Neuronal stem cell (in vitro differentiated cells): Measurements from ENCODE around the gene ZBTB45.

Experiments
- DNase-seq: peaks from one replicate; pipeline ENCODE4 v3.0.0-alpha.2; 2013; ENCODE audit warnings: low spot score
- H2AFZ ChIP-seq: one replicate; pipeline ENCODE4 v1.6.1; 2013; ENCODE audit warnings: mild to moderate bottlenecking, low read length, inconsistent platforms
- H2AK5ac ChIP-seq: 2 replicates; pipeline ENCODE4 v1.6.1; 2013; ENCODE audit warnings: low read depth, mild to moderate bottlenecking, inconsistent platforms, low read length, moderate library complexity, mixed read lengths
- H2BK120ac ChIP-seq: 2 replicates; pipeline ENCODE4 v1.6.1; 2013; ENCODE audit warnings: low read depth, mild to moderate bottlenecking, inconsistent platforms, low read length, moderate library complexity, mixed read lengths
- H2BK12ac ChIP-seq: one replicate; pipeline ENCODE4 v1.6.1; 2013; ENCODE audit warnings: low read length, inconsistent platforms
- H2BK15ac ChIP-seq: 2 replicates; pipeline ENCODE4 v1.6.1; 2013; ENCODE audit warnings: mild to moderate bottlenecking, low read length, inconsistent platforms, mixed read lengths
- H2BK5ac ChIP-seq: one replicate; pipeline ENCODE4 v1.6.1; 2013; ENCODE audit warnings: inconsistent platforms, mild to moderate bottlenecking, low read length, moderate library complexity
- H3K14ac ChIP-seq: one replicate; pipeline ENCODE4 v1.6.1; 2013; ENCODE audit warnings: low read length, inconsistent platforms
- H3K18ac ChIP-seq: 2 replicates; pipeline ENCODE4 v1.6.1; 2013; ENCODE audit warnings: low read length, inconsistent platforms
- H3K23ac ChIP-seq: 2 replicates; pipeline ENCODE4 v1.6.1; 2013; ENCODE audit warnings: low read depth, mild to moderate bottlenecking, mixed read lengths, low read length, inconsistent platforms; ENCODE audit not compliant: poor library complexity
- H3K27ac ChIP-seq: replicated peaks from 3 replicates; pipeline ENCODE4 v1.5.1; 2013; ENCODE audit warnings: low read length, inconsistent platforms
- H3K27me3 ChIP-seq, 3 experiments: 2 replicates each; pipeline ENCODE4 v1.6.1; 2013; ENCODE audit warnings: low read length in 3 of 3, mild to moderate bottlenecking in 2 of 3, inconsistent platforms in 1 of 3, low read depth in 1 of 3, mixed read lengths in 1 of 3, moderate library complexity in 1 of 3; ENCODE audit not compliant: control insufficient read depth in 3 of 3, insufficient read depth in 3 of 3
- H3K36me3 ChIP-seq, 2 donors: replicated peaks in 1 of 2; 2 replicates each; pipeline ENCODE4 v1.6.1; 2013; ENCODE audit warnings: low read length in 2 of 2; ENCODE audit not compliant: control insufficient read depth in 2 of 2, insufficient read depth in 2 of 2
- H3K4ac ChIP-seq: 2 replicates; pipeline ENCODE4 v1.6.1; 2013; ENCODE audit warnings: inconsistent platforms, mild to moderate bottlenecking, low read length, moderate library complexity
- H3K4me1 ChIP-seq, 2 donors: 1 replicate in 1 of 2; 2 replicates in 1 of 2; pipeline ENCODE4 v1.6.1; 2013; ENCODE audit warnings: low read length in 2 of 2, low read depth in 1 of 2; ENCODE audit not compliant: control insufficient read depth in 2 of 2, insufficient read depth in 1 of 2
- H3K4me2 ChIP-seq: one replicate; pipeline ENCODE4 v1.6.1; 2013; ENCODE audit warnings: mild to moderate bottlenecking, low read length, inconsistent platforms; ENCODE audit not compliant: insufficient read depth, poor library complexity, severe bottlenecking
- H3K4me3 ChIP-seq, 2 donors: 2 replicates each; pipeline ENCODE4 v1.5.1; 2013; ENCODE audit warnings: low read length in 2 of 2, mild to moderate bottlenecking in 2 of 2, inconsistent platforms in 1 of 2, moderate library complexity in 1 of 2
- H3K79me1 ChIP-seq: one replicate; pipeline ENCODE4 v1.6.1; 2013; ENCODE audit warnings: low read depth, mild to moderate bottlenecking, inconsistent platforms, low read length, moderate library complexity
- H3K9ac ChIP-seq: one replicate; pipeline ENCODE4 v1.6.1; 2013; ENCODE audit warnings: mild to moderate bottlenecking, low read depth, low read length, inconsistent platforms; ENCODE audit not compliant: poor library complexity
- H3K9me3 ChIP-seq, 2 donors: replicated peaks in 1 of 2; 2 replicates each; pipeline versions ENCODE3 to v1.6.1; 2013; ENCODE audit warnings: low read length in 2 of 2, mild to moderate bottlenecking in 2 of 2, inconsistent platforms in 1 of 2, low read depth in 1 of 2, mixed read lengths in 1 of 2, moderate library complexity in 1 of 2; ENCODE audit not compliant: control insufficient read depth in 2 of 2, insufficient read depth in 1 of 2
- H4K8ac ChIP-seq: one replicate; pipeline ENCODE4 v1.6.1; 2013; ENCODE audit warnings: low read depth, mild to moderate bottlenecking, inconsistent platforms, low read length, moderate library complexity
- H4K91ac ChIP-seq: one replicate; pipeline ENCODE4 v1.6.1; 2013; ENCODE audit warnings: low read length, low read depth, mild to moderate bottlenecking, inconsistent platforms; ENCODE audit not compliant: poor library complexity
- WGBS, 2 donors: extraction: QIAGEN DNeasy Blood & Tissue Kit; methylation state at CpG; one replicate each; pipeline ENCODE4 v1.1.7; 2013; ENCODE audit warnings: missing lambda C conversion rate in 2 of 2, mixed read lengths in 1 of 2; ENCODE audit not compliant: insufficient read length in 2 of 2, insufficient replicate concordance in 1 of 2; ENCODE audit errors: extremely low coverage in 2 of 2; 5-methylcytosine and 5-hydroxymethylcytosine counted together

Gene ZBTB45

DNA sequence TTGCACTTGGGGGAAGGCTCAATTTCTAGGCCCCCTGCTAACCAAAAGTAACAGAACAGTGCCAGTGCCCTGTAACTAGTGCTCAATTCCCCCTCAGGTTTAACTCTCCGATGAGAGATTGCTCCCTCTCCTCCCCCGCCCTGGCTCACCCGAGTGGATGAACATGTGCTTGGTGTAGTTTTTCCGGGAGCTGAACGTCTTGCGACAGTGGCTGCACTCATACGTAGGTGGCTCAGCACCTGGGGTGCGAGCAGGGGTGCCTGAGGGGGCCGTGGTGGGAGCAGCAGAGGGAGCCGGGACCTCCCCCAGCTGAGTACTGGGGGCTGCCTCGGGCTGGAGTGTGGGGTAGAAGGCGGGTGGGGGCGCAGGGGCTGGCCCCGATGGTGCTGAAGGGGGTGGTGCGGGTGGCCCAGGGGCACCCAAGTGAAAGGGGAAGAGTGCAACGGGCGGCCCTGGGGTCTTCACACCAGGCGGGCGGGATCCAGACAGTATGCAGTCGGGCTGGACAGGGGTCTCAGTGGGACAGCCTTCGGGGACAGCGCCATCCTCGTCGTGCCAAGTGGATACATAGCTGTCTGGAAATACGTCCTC is 3.3 kb downstream of the ZBTB45 start:
- H3K4ac ChIP-seq = no peak overlapping the region
- no peaks in the 10 kb centered on the region for H3K9me3 ChIP-seq
- no peak overlapping the region for H3K18ac ChIP-seq
- no peaks in the 10 kb centered on the region for H3K27me3 ChIP-seq
- H2BK12ac ChIP-seq = no peak overlapping the region
- no peak overlapping the region for H3K4me2 ChIP-seq
- no peak overlapping the region for H2BK15ac ChIP-seq
- H2BK120ac ChIP-seq = no peak overlapping the region
- no CpG with 5 or more reads among the region's 25 CpGs for WGBS, 2 donors
- H4K91ac ChIP-seq = no peak overlapping the region
- H3K36me3 ChIP-seq = peaks cover 24 to 43% of the 10 kb centered on the region in 2 donors
- H3K4me1 ChIP-seq = peaks cover 9 to 17% of the 10 kb centered on the region in 2 donors
- no peak overlapping the region for H3K14ac ChIP-seq
- no peak overlapping the region for H4K8ac ChIP-seq
- no peak overlapping the region for H2AFZ ChIP-seq
- H3K27ac ChIP-seq = no peak overlapping the region
- H3K4me3 ChIP-seq = no peak overlapping the region
- no peak for DNase-seq
- no peak overlapping the region for H3K23ac ChIP-seq
- no peak overlapping the region for H3K9ac ChIP-seq
- peaks cover 14% of the 10 kb centered on the region for H3K79me1 ChIP-seq
- peak overlapping the region; percentile 54 for H2AK5ac ChIP-seq
- H2BK5ac ChIP-seq = no peak overlapping the region

DNA sequence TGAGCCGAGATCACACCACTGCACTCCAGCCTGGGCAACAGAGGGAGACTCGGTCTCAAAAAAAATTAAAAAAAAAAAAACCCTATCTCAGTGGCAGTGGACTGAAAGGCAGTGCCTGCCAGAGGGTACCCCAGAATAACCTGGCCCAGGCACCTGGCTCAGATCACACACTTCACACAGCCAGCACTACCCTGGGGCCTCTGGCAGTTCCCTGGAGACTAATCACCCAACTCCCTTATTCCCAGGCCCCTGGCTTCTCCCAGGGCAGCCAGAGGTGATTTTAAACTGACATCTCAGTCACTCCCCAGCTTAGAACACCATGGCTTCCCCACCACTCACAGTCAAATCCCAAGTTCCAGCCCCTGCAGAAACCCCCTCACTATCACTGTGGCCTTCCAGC is 4.4 kb downstream of the ZBTB45 start:
- no peak overlapping the region for H3K27ac ChIP-seq
- H3K79me1 ChIP-seq = peaks cover 14% of the 10 kb centered on the region
- H3K9ac ChIP-seq = no peak overlapping the region
- peaks cover 24 to 43% of the 10 kb centered on the region in 2 donors for H3K36me3 ChIP-seq
- WGBS, 2 donors = no CpG with 5 or more reads among the region's 2 CpGs
- H3K4me3 ChIP-seq = no peak overlapping the region
- no peak overlapping the region for H3K14ac ChIP-seq
- H3K18ac ChIP-seq = no peak overlapping the region
- H3K4me2 ChIP-seq = peak overlapping the region; percentile 11
- no peak overlapping the region for H3K4ac ChIP-seq
- no peaks in the 10 kb centered on the region for H3K27me3 ChIP-seq
- H4K8ac ChIP-seq = no peak overlapping the region
- no peak for DNase-seq
- no peak overlapping the region for H2AK5ac ChIP-seq
- H3K4me1 ChIP-seq = peaks cover 8 to 17% of the 10 kb centered on the region in 2 donors
- H4K91ac ChIP-seq = no peak overlapping the region
- H2AFZ ChIP-seq = no peak overlapping the region
- no peak overlapping the region for H2BK120ac ChIP-seq
- H2BK15ac ChIP-seq = no peak overlapping the region
- no peak overlapping the region for H2BK12ac ChIP-seq
- H3K9me3 ChIP-seq = no peaks in the 10 kb centered on the region
- H2BK5ac ChIP-seq = no peak overlapping the region
- no peak overlapping the region for H3K23ac ChIP-seq

DNA sequence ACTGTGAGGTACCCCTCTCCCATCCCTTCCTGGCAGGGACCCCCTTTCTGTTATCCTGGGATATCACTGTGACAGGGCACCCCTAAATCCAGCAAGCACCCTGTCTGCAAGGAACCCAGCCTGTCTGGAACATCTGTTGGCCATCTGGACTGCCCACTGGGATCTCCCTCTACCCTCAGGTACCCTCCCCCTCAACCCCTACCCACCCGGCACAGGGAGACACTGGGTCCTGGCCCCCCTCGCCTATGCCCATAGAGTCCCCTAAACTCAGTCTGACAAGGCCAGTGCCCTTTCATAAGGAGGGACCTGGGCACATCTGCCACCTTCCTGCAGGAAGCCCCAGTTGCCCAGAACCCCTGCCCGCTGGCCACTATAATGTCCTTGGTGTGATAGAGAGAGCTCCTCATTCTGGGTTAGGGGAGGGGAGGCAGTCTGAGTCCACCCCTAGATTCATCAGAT is 5.0 kb downstream of the ZBTB45 start:
- Histone ChIP-seq H3K4me2 (peak overlapping the region; percentile 54), H4K8ac (peak overlapping the region; percentile 95), H3K27me3 (no peaks in the 10 kb centered on the region), H3K9ac (peak overlapping the region; percentile 86), H3K4ac (no peak overlapping the region), H3K9me3 (no peaks in the 10 kb centered on the region), H3K79me1 (peaks cover 14% of the 10 kb centered on the region), H3K27ac (no peak overlapping the region), H4K91ac (no peak overlapping the region), H2AK5ac (peak overlapping the region; percentile 49), H2BK15ac (no peak overlapping the region), H3K18ac (peak overlapping the region; percentile 80), H2AFZ (no peak overlapping the region), H3K23ac (no peak overlapping the region), H2BK12ac (no peak overlapping the region), H3K36me3 (peaks cover 24 to 45% of the 10 kb centered on the region in 2 donors), H2BK120ac (no peak overlapping the region), H3K4me3 (peak overlapping the region in 1 of 2 donors; percentile 74), H3K4me1 (peaks cover 8 to 17% of the 10 kb centered on the region in 2 donors), H2BK5ac (peak overlapping the region; percentile 8), H3K14ac (no peak overlapping the region)
- no CpG with 5 or more reads among the region's 3 CpGs for WGBS, 2 donors
- DNase-seq = no peak

DNA sequence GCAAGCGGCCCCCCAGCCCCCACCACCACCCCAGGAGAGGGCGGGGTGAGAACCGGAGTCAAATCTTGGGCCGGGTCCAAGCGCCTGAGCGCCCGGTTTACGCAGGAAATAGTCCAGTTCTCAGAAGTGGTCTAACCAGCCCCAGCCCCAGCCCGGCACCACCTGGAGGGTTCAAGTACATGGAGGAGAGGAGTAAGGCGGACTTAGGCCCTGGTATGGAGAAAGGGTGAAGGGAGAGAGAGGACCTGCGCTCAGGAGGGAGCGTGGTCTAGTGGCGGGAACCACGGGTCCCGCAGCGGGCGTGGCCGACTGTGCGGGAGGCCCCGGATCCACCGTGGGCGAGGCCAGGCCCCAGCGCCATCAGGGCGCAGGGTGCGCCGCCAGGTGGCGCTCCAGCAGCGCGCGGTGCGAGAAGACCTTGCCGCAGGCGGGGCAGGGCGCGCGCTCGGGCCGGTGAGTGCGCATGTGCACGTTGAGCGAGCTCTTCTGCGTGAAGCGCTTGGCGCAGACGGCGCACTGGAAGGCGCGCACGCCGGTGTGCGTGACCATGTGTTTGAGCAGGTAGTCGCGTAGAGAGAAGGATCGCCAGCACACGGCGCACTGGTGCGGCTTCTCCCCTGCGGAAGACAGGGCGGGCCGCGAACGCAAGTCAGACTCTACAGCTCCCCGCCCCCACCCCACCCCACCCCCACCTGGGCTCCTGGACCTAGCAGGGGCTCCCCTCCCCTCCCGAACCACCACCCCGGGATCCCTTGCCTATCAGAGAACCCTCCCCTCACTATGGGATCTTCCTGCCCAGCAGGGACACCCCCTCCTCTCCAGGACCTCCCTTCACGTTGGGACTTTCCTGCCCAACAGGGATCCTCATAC is 5.7 kb downstream of the ZBTB45 start:
- peak overlapping the region in 1 of 2 donors; percentile 80 for H3K4me3 ChIP-seq
- H3K9ac ChIP-seq = peak overlapping the region; percentile 86
- no peaks in the 10 kb centered on the region for H3K9me3 ChIP-seq
- peak overlapping the region; percentile 96 for H2AK5ac ChIP-seq
- peaks cover 24 to 47% of the 10 kb centered on the region in 2 donors for H3K36me3 ChIP-seq
- H2AFZ ChIP-seq = no peak overlapping the region
- no peaks in the 10 kb centered on the region for H3K27me3 ChIP-seq
- peak overlapping the region; percentile 8 for H2BK5ac ChIP-seq
- H4K91ac ChIP-seq = no peak overlapping the region
- no peak overlapping the region for H2BK120ac ChIP-seq
- H3K27ac ChIP-seq = no peak overlapping the region
- H2BK15ac ChIP-seq = no peak overlapping the region
- H3K23ac ChIP-seq = peak overlapping the region; percentile 94
- no peak overlapping the region for H2BK12ac ChIP-seq
- WGBS, 2 donors = no CpG with 5 or more reads among the region's 66 CpGs
- peak overlapping the region; percentile 54 for H3K4me2 ChIP-seq
- peaks cover 8 to 17% of the 10 kb centered on the region in 2 donors for H3K4me1 ChIP-seq
- peak overlapping the region; percentile 84 for H3K18ac ChIP-seq
- peak overlapping the region; percentile 95 for H4K8ac ChIP-seq
- H3K14ac ChIP-seq = no peak overlapping the region
- H3K79me1 ChIP-seq = peaks cover 14% of the 10 kb centered on the region
- DNase-seq = peak; percentile 89
- H3K4ac ChIP-seq = peak overlapping the region; percentile 26
